ENCODE results near the gene PRKAB1. TPM values are rescaled to one million over a fixed set of nuclear protein-coding genes. Genes with fewer than 3 reads are reported as not detected.

PRKAB1 gene
- total RNA-seq, 1 experiment from 2014 or later, result 36.3 TPM

DNA sequence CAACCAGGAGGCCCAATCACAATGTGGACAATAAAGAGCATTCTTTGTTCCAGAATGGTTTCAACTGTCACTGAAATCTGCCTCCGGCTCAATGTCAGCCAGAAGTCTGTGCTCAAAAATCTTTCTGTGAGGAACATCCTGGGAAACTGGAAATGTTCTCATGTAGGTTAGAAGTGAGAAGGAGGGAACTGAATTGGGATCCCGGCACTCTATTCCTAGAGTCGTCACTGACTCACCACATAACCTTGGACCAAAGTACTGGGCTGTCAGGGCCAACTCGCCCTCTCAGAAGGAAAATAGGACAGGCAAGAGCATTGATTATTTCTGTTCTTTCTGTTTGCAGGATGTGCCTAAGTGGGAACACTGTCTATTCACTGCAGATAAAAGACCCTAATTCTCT is 57.6 kb downstream of the PRKAB1 start:
- Histone ChIP-seq H3K27ac (ENCODE audit: low read length) (no peak overlapping the region), H3K9me3 (ENCODE audit: control insufficient read depth, insufficient read depth, low read depth, low read length) (no peaks in the 10 kb centered on the region), H3K27me3 (ENCODE audit: control insufficient read depth, insufficient read depth, low read length) (no peaks in the 10 kb centered on the region), H3K4me1 (ENCODE audit: control insufficient read depth, insufficient read depth, low read length) (no peaks in the 10 kb centered on the region), H3K36me3 (ENCODE audit: control insufficient read depth, insufficient read depth, low read length) (no peaks in the 10 kb centered on the region; the same call in 1 of the 2 replicates), H3K4me3 (ENCODE audit: low read depth in 2 of 2, low read length in 2 of 2) (no peak overlapping the region)
- no peak for TF ChIP-seq REST (IDR thresholded peaks at IDR 0.05; ENCODE audit: insufficient read depth in 1 of 2, low read depth in 2 of 2, low read length in 1 of 2)
- TF ChIP-seq CTCF (IDR thresholded peaks at IDR 0.05), result no peak
- no peak for TF ChIP-seq POLR2AphosphoS5 (IDR thresholded peaks at IDR 0.05; ENCODE audit: low read depth, low read length)
- no peak for TF ChIP-seq TCF7L2 (IDR thresholded peaks at IDR 0.05; ENCODE audit: low read depth, low read length)
- TF ChIP-seq SIN3A (IDR thresholded peaks at IDR 0.05; ENCODE audit: borderline replicate concordance, insufficient read depth, low read depth, low read length), result no peak
- in situ Hi-C loops (cut with HindIII; ENCODE audit: low pct_unique_long_range_greater_than_20kb, low sequenced_read_pairs) (no loop called here), intact Hi-C loops (cut with micrococcal nuclease; ENCODE audit: unreplicated experiment) (no loop called here)
- BruUV-seq (replicated peaks), result no TSS peak
- ChIA-PET POLR2A (no interaction called here), CTCF (no interaction called here)
- DNase-seq (ENCODE audit: low read depth, low spot score) (no peak), ATAC-seq (no peak)

- BruUV-seq (replicated peaks), result no TSS peak
- intact Hi-C loops (cut with micrococcal nuclease; ENCODE audit: unreplicated experiment), result no loop called here
- TF ChIP-seq CTCF (IDR thresholded peaks at IDR 0.05), result no peak
- TF ChIP-seq POLR2AphosphoS5 (IDR thresholded peaks at IDR 0.05; ENCODE audit: low read depth, low read length), result no peak
- TF ChIP-seq REST (IDR thresholded peaks at IDR 0.05; ENCODE audit: insufficient read depth in 1 of 2, low read depth in 2 of 2, low read length in 1 of 2), result no peak
- no peak for TF ChIP-seq SIN3A (IDR thresholded peaks at IDR 0.05; ENCODE audit: borderline replicate concordance, insufficient read depth, low read depth, low read length)
- TF ChIP-seq TCF7L2 (IDR thresholded peaks at IDR 0.05; ENCODE audit: low read depth, low read length), result no peak
These were observed 59.9 kb downstream of the PRKAB1 start for GRCh38 chr12:119727600-119728443.

More at GRCh38 chr12:119727600-119728443, 59.9 kb downstream of the PRKAB1 start:
- no peaks in the 10 kb centered on the region for H3K9me3 ChIP-seq (ENCODE audit: control insufficient read depth, insufficient read depth, low read depth, low read length)
- ATAC-seq, result no peak
- DNase-seq (ENCODE audit: low read depth, low spot score), result no peak
- CTCF ChIA-PET, result interaction anchor here (0.6 kb wide), 1 partner anchor 201 kb away, joined by 5 read pairs; no protein-coding TSS in a partner anchor
- H3K27ac ChIP-seq (ENCODE audit: low read length), result no peak overlapping the region
- no peaks in the 10 kb centered on the region; the same call in 1 of the 2 replicates for H3K36me3 ChIP-seq (ENCODE audit: control insufficient read depth, insufficient read depth, low read length)
- POLR2A ChIA-PET, result interaction anchor here (0.7 kb wide), 1 partner anchor 211 kb away, joined by 3 read pairs; no protein-coding TSS in a partner anchor
- in situ Hi-C loops (cut with HindIII; ENCODE audit: low pct_unique_long_range_greater_than_20kb, low sequenced_read_pairs), result no loop called here
- H3K27me3 ChIP-seq (ENCODE audit: control insufficient read depth, insufficient read depth, low read length), result no peaks in the 10 kb centered on the region
- no peaks in the 10 kb centered on the region for H3K4me1 ChIP-seq (ENCODE audit: control insufficient read depth, insufficient read depth, low read length)
- no peak overlapping the region for H3K4me3 ChIP-seq (ENCODE audit: low read depth in 2 of 2, low read length in 2 of 2)

Measured in Panc1 (cell line).